Transverse colon (tissue), 4 donors: ENCODE measurements around the gene ZG16B. TPM values are rescaled to one million over a fixed set of nuclear protein-coding genes. Genes with fewer than 3 reads are reported as not detected.

Experiments
- DNase-seq: peaks from one replicate; pipeline ENCODE4 v3.0.0-alpha.2; 2019
- H3K27ac ChIP-seq, 4 donors: fragments of 200-600 bp; sonication (generic); 2 replicates each; pipeline ENCODE4 v1.5.1; 2016 to 2018; ENCODE audit warnings: inconsistent platforms in 4 of 4
- H3K27me3 ChIP-seq: fragments of 200-600 bp; sonication (generic); 2 replicates; pipeline ENCODE4 v1.5.1; 2017; ENCODE audit warnings: inconsistent platforms
- H3K36me3 ChIP-seq, 4 donors: fragments of 200-600 bp; sonication (generic); 2 replicates each; pipeline ENCODE4 v1.5.1; 2017 to 2019; ENCODE audit warnings: inconsistent platforms in 4 of 4
- H3K4me1 ChIP-seq, 4 donors: fragments of 200-600 bp; sonication (generic); 2 replicates each; pipeline ENCODE4 v1.5.1; 2017 to 2020; ENCODE audit warnings: inconsistent platforms in 4 of 4
- H3K4me3 ChIP-seq, 4 donors: fragments of 200-600 bp; sonication (generic); 1 replicate in 1 of 4; 2 replicates in 3 of 4; pipeline versions ENCODE4 v1.5.1 to v1.6.1; 2017 to 2019; ENCODE audit warnings: inconsistent platforms in 4 of 4
- H3K9me3 ChIP-seq, 2 donors: fragments of 200-600 bp; sonication (generic); 2 replicates each; pipeline ENCODE4 v1.5.1; 2017 to 2019; ENCODE audit warnings: inconsistent platforms in 2 of 2
- EP300 ChIP-seq: sonication (generic); formaldehyde crosslinking; IDR thresholded peaks from one replicate; pipeline ENCODE4 v1.6.1; 2017; ENCODE audit warnings: antibody characterized with exemption, low read depth
- POLR2A ChIP-seq: fragments of 450-650 bp; IDR thresholded peaks from one replicate; pipeline ENCODE4 v1.6.1; 2016; ENCODE audit warnings: antibody characterized with exemption, mild to moderate bottlenecking, moderate library complexity
- POLR2AphosphoS5 ChIP-seq, 3 donors: sonication (generic); formaldehyde crosslinking; IDR thresholded peaks; one replicate each; pipeline ENCODE4 v1.6.1; 2016; ENCODE audit warnings: antibody characterized with exemption in 3 of 3
- WGBS, 2 donors: methylation state at CpG; one replicate each; pipeline ENCODE4 v1.1.5; 2018; ENCODE audit warnings: low coverage in 1 of 2; 5-methylcytosine and 5-hydroxymethylcytosine counted together
- in situ Hi-C, 4 donors: fragments of 200-750 bp; cut with MboI; loops; one replicate each; pipeline versions ENCODE4 v1.15.0 to v1.15.1; 2017; ENCODE audit warnings: low sequenced_read_pairs in 3 of 4, low pct_ligation_motif_present in 1 of 4, low pct_unique_long_range_greater_than_20kb in 1 of 4
- intact Hi-C: fragments of 100-400 bp; cut with DNase I; formaldehyde crosslinking; loops from one replicate; pipeline ENCODE4 v1.15.1; 2023; ENCODE audit warnings: low total_unique reads
- total RNA-seq, 4 donors: library from RNA; depleted of rRNA; stranded (reverse); fragments of >200 nt; gene quantifications; one replicate each; pipeline ENCODE4 v1.1.0, GENCODE V29; 2016
- TF ChIP-seq, protein P1 (sequence below), 5 experiments: fragments of 200-600 bp in 3 of 5; fragments of 450-650 bp in 2 of 5; sonication (generic) in 3 of 5; IDR thresholded peaks; 1 replicate in 2 of 5; 2 replicates in 3 of 5; pipeline ENCODE4 v1.5.1; 2016 to 2017; ENCODE audit warnings: antibody characterized with exemption in 5 of 5, inconsistent platforms in 3 of 5, mild to moderate bottlenecking in 2 of 5, moderate library complexity in 1 of 5

Gene ZG16B
- total RNA-seq, 4 donors from 2014 or later: 5.2 to 28.3 (median 15.9) TPM; not detected in 1

- no peaks in the 10 kb centered on the region for H3K36me3 ChIP-seq
- intact Hi-C loops (no loop called here), in situ Hi-C loops (no loop called here)
- H3K9me3 ChIP-seq: peaks cover 7 to 9% of the 10 kb centered on the region in 2 donors
- no peak overlapping the region for H3K4me3 ChIP-seq
- H3K4me1 ChIP-seq: no peaks in the 10 kb centered on the region
- 91% methylated on average over 7 of the region's 7 CpGs; no CpG with 5 or more reads in 1 of the 2 donors for WGBS, 2 donors
- TF ChIP-seq POLR2A: no peak
- no peak for TF ChIP-seq EP300
- no peak overlapping the region for H3K27ac ChIP-seq
- peaks cover 15% of the 10 kb centered on the region for H3K27me3 ChIP-seq
- no peak for DNase-seq
Observed at GRCh38 chr16:2808181-2808580, 21.9 kb upstream of the ZG16B start.

- peaks cover 15% of the 10 kb centered on the region for H3K27me3 ChIP-seq
- TF ChIP-seq EP300 (no peak), POLR2A (no peak), POLR2AphosphoS5 (IDR thresholded peaks at IDR 0.05) (no peak)
- TF ChIP-seq, protein P1, sequence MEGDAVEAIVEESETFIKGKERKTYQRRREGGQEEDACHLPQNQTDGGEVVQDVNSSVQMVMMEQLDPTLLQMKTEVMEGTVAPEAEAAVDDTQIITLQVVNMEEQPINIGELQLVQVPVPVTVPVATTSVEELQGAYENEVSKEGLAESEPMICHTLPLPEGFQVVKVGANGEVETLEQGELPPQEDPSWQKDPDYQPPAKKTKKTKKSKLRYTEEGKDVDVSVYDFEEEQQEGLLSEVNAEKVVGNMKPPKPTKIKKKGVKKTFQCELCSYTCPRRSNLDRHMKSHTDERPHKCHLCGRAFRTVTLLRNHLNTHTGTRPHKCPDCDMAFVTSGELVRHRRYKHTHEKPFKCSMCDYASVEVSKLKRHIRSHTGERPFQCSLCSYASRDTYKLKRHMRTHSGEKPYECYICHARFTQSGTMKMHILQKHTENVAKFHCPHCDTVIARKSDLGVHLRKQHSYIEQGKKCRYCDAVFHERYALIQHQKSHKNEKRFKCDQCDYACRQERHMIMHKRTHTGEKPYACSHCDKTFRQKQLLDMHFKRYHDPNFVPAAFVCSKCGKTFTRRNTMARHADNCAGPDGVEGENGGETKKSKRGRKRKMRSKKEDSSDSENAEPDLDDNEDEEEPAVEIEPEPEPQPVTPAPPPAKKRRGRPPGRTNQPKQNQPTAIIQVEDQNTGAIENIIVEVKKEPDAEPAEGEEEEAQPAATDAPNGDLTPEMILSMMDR (IDR thresholded peaks at IDR 0.05): no peak
- DNase-seq: no peak
- no peak overlapping the region for H3K27ac ChIP-seq
- H3K4me3 ChIP-seq: no peak overlapping the region
- peaks cover 0 to 1% of the 10 kb centered on the region in 2 donors for H3K9me3 ChIP-seq
- WGBS, 2 donors: 80 to 83% methylated on average over 3 of the region's 3 CpGs
- intact Hi-C loops: no loop called here
- in situ Hi-C loops: no loop called here
- no peaks in the 10 kb centered on the region for H3K4me1 ChIP-seq
- no peaks in the 10 kb centered on the region for H3K36me3 ChIP-seq
Observed at GRCh38 chr16:2809149-2809760, 20.8 kb upstream of the ZG16B start.

DNA sequence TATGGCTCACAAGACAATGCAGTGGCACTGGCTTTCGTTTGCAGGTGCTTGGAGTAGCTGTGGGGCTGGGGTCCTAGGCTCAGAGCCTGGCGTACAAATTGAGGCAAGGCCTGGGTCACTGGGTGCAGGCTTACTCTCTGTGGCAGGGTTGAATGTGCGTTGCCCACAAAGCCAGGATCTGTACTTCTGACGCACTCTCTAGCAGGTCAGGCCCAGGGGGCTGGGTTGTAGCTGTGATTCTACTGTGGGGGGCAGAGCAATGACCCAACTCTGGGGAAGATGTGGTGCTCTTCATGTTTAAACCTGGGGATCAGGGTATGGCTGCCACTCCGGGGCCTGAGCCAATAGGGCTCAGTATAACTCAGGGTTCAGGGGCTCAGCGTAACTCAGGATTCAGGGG, 19.5 kb upstream of the ZG16B start:
- WGBS, 2 donors: 60 to 90% methylated on average over 1 to 6 of the region's 6 CpGs
- TF ChIP-seq POLR2AphosphoS5 (IDR thresholded peaks at IDR 0.05) (no peak), EP300 (no peak), POLR2A (no peak)
- TF ChIP-seq, protein P1 (IDR thresholded peaks at IDR 0.05): no peak
- intact Hi-C loops: no loop called here
- no peaks in the 10 kb centered on the region for H3K9me3 ChIP-seq
- peaks cover 20% of the 10 kb centered on the region for H3K27me3 ChIP-seq
- H3K27ac ChIP-seq: no peak overlapping the region
- in situ Hi-C loops: no loop called here
- DNase-seq: no peak
- H3K4me3 ChIP-seq: no peak overlapping the region
- H3K36me3 ChIP-seq: no peaks in the 10 kb centered on the region
- peaks cover 0 to 4% (median 0%) of the 10 kb centered on the region in 4 donors for H3K4me1 ChIP-seq

- intact Hi-C loops: no loop called here
- peaks cover 0 to 4% (median 0%) of the 10 kb centered on the region in 4 donors for H3K4me1 ChIP-seq
- in situ Hi-C loops: no loop called here
- H3K9me3 ChIP-seq: no peaks in the 10 kb centered on the region
- no peak overlapping the region for H3K27ac ChIP-seq
- DNase-seq: no peak
- TF ChIP-seq POLR2AphosphoS5 (IDR thresholded peaks at IDR 0.05): no peak
- TF ChIP-seq POLR2A: no peak
- TF ChIP-seq, protein P1 (IDR thresholded peaks at IDR 0.05): no peak
- TF ChIP-seq EP300: no peak
- peaks cover 26% of the 10 kb centered on the region for H3K27me3 ChIP-seq
- 70% methylated on average over 14 of the region's 15 CpGs; no CpG with 5 or more reads in 1 of the 2 donors for WGBS, 2 donors
- no peaks in the 10 kb centered on the region for H3K36me3 ChIP-seq
- H3K4me3 ChIP-seq: no peak overlapping the region
Observed at GRCh38 chr16:2811703-2812471, 18.2 kb upstream of the ZG16B start.
